Glomerular endothelial cell (primary cell): ENCODE results near the gene SAP130. TPM values are rescaled to one million over a fixed set of nuclear protein-coding genes. Genes with fewer than 3 reads are reported as not detected.

ENCODE experiments used
- DNase-seq: peaks from one replicate; pipeline ENCODE4 v3.0.0-alpha.2; 2011; ENCODE audit warnings: low read depth, low spot score; ENCODE audit errors: extremely low read depth
- total RNA-seq: library from RNA; depleted of rRNA; stranded (reverse); fragments of >200 nt; gene quantifications from 2 replicates; pipeline ENCODE4 v1.2.3, GENCODE V29; 2015

The SAP130 gene
- total RNA-seq, 1 donor from 2014 or later, result 13.8 TPM

- DNase-seq, result no peak
These were observed 130.2 kb downstream of the SAP130 start for GRCh38 chr2:127897531-127898211.

DNA sequence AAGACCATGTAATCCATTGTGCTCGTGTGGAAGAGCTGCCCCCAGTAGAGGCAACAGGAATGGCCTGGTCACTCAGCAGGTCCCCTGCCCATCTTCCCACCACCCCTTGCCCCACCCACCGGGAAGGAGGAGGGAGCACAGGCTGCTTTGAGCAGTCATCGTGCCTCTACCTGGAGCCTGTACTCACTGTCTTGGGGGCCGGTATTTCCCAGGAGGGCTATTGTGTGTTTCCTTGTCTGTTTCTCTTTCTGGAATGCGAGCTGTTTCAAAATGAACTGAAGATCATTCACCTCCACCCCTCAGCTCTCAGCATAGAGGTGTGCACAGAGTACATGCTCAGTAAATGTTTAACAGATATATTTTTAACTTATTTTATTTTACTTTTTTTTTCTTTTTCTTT, 134.4 kb downstream of the SAP130 start:
- DNase-seq, result no peak

- DNase-seq, result no peak
These were observed 134.8 kb downstream of the SAP130 start for GRCh38 chr2:127893033-127893432.

DNA sequence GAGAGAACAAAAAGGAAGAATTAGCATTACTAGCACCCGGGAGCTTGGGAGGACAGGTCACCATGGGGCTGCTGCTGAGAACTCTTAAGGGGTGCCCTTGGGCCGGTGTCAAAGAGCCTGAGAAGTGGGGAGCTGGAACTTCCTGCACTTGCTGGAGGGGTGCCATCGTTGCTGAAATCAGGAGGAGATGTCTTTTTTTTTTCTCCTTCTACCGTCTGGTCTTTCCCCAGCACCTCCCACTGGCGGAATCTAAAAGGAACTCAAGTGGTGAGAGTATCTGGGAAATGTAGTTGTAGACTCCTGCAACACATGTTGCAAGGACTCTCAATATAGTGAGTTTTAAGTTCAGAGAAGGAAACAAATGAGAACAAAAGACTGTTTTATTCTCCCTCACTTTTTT, 136.0 kb downstream of the SAP130 start:
- DNase-seq, result no peak

Other genes with a start within 250 kb of the SAP130 start
- 21.7 and 28.2 TPM in 2 replicates for gene WDR33, start 216.9 kb downstream of the SAP130 start, total RNA-seq
- gene POLR2D, start 169.9 kb downstream of the SAP130 start, total RNA-seq, result 17.7 and 21.3 TPM in 2 replicates
- 15.5 and 20.7 TPM in 2 replicates for gene AMMECR1L, start 142.1 kb downstream of the SAP130 start, total RNA-seq
- gene UGGT1, start 63.1 kb upstream of the SAP130 start, total RNA-seq, result 69.0 and 74.0 TPM in 2 replicates